Right kidney (tissue), 1 donor: ENCODE measurements around the gene PHIP.

Source experiments
- DNase-seq: peaks from one replicate; pipeline ENCODE4 v3.0.0-alpha.2; 2016

The PHIP gene

DNA sequence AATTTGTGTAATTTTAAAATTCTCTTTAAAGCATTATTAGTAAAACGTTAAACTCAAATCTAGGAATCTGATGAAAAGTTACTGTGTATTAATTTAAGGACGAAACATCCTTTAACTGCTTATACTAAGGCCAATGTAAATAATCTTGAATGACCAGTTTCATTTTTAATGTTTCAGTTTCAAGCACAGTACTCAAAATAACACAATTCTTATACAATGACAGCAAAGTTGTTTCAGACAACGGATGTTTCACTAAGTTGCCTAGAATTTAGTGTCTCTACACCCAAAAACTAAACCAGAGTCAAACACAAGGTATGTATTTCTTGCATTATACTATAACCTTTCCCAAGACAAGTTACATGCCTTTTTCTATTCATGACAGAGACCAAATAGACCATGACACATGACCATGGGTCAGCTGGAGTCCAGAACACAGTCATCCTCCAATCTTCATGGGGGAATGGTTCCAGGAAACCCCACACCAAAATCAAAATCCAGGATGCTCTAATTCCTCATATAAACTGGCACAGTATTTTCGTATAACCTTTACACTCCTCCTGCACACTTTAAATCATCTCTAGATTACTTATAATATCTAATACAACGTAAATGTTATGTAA lies 7.7 kb downstream of the PHIP start:
- DNase-seq: no peak

- DNase-seq: no peak
Observed at GRCh38 chr6:79066828-79067227, 11.2 kb downstream of the PHIP start.

DNA sequence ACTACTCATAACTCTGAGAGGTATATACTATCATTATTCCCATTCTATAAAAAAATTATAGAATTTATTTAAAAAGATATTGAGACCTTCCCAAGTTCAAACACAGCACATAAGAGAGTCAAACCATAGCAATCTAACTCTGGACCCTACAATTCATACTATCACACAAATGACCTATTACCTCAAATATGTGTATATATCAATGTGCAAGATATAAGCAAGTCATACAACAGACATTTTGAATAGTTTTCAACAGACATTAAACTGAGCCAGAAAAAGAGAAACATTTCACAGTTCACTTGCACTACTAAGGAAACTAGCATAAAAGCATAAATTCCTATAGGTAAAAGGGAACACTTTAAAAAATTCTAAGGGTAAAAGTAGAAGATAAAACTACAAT lies 11.7 kb downstream of the PHIP start:
- DNase-seq: no peak

DNA sequence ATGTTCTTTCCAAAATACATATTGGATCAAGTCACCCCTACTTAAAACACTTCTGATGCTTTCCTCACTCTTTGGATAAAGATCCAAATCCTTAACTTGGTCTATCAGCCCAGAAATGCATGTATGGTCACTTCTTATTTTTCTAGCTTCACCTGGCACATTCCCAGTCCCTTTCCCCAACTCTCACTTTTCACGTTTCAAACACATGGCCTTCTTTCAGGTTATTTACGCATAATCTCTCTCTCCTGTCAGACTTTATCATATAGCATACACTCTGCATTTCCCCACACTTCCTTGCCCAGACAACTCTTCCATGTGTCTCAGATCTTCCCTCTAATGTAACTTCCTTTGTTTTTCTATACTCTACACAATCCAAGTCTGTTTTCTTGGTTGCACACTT lies 12.8 kb downstream of the PHIP start:
- DNase-seq: no peak

DNA sequence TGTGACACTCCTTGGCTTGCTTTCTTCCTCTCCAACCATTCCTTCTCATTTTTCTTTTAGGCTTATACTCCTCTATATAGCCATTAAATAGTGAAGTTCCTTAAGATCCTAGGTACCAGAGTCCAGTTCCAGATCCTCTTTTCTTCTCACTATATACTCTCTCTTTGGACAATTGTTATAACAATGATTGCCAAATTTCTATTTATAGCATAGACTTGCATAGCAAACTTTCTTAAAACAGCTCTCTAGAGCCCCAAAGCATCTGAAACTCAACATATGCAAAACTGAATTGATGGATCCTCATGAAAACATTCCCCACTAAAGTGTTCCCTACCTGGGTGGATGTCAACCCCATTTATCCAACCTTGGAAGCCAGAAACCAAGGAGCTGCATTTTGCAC lies 13.4 kb downstream of the PHIP start:
- no peak for DNase-seq

- DNase-seq: no peak
Observed at GRCh38 chr6:79062708-79063107, 15.3 kb downstream of the PHIP start.

DNA sequence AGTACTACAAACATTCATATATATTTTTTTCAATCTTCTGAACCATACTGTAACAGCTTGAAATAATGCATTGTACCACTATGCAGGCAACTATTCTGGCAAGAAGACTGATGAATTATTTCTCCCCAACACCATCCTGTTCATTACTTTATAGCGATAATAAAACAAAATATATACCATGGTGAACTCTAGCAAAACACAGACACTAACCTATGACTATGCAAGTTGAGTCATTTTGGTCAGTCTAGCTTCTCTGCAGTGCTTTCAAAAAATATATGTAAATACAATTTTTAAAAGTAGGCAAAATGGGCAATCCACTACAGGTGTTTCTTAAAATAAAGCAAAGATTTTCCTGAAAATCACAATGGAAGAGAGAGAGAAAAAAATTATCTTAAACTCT lies 20.3 kb downstream of the PHIP start:
- no peak for DNase-seq

GRCh38 chr6:79056226-79056625 lies 21.8 kb downstream of the PHIP start:
- DNase-seq: no peak

DNA sequence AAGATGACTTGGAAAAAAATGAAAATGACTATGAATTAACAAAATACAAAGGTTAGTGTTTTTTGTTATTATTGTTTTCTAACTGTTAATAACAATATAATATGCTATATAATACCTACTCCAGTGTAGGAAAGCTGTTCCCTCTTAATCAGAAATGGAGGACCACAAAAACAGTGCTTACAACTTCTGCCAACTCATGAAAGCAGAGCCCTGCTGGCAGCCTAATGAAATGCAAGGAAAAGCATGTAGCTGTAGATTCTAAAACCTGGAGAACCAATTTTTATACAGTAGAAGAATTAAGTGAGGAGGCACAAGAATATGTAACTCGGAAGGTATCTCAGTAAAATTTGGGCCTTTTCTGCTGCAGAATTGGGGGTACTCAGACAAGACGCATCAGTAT lies 29.4 kb downstream of the PHIP start:
- DNase-seq: no peak

DNA sequence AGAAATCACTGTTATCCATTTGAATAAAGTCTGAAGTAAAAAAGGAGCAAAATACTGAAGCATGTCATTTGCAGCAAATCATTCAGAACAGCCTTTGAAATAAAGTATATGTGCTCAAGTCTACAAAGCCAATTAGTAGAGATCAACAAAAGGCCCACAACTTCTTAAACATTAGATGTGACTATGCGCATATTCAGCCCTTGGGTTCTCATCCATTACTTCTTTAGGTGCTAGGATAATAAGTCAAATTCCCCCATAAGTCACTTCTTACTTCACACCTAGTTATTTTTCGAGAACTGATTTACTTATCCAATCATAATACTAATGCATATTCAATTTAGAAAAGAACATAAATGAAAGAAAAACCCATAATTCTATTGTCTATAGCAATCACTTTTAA lies 31.0 kb downstream of the PHIP start:
- DNase-seq: no peak

- DNase-seq: no peak
Observed at GRCh38 chr6:79045966-79046365, 32.1 kb downstream of the PHIP start.

- no peak for DNase-seq
Observed at GRCh38 chr6:79042799-79043126, 35.3 kb downstream of the PHIP start.

DNA sequence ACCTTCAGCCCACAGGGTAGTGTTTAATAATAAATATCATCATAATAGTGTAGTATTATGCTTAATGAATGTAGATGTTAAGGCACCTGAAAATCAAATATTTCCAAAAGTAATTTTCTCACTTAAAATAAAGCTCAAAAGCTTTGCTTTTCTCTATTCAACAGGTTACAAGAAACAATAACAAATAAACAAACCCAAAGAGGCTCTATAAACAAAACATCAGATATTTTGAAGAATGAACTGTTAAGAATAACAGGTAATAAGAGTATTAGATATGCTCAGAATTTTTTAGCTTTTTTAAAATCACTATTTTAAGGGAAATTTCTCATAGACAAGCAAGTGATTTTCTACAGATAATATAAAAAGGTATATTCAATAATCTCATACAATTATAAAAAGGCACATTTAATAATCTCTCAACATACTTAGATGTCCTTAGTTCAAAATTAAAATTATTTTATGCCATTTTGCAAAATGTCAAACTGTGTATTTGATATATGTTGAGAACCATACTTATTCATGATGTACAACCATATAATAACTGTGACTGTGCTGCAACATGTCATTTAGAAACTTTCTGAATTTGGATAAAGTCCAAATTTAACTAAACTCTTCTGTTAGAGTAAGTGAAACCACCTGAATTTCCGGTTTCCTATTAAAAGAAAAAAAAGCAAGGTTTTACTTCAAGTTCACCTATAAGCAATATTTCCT lies 35.8 kb downstream of the PHIP start:
- DNase-seq: no peak

DNA sequence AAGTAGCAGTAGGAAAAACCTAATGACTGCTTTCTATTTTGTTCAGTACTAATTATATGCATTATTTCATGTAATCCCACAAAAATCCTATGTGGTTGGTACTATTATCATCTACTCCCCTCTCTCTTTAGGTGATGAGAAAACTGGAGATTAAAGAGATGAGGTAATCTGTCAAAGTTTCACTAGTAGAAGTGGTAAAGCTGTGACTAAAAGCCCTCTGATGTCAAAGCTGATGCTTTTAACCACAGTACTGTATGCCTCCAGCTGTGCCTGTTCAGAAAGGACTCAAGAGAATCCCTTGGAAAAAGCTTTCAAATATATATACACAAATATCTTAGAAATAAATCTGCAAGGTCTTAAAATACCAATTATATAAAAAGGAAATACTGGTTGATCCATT lies 38.0 kb downstream of the PHIP start:
- DNase-seq: no peak

- DNase-seq: no peak
Observed at GRCh38 chr6:79038061-79038460, 40.0 kb downstream of the PHIP start.

DNA sequence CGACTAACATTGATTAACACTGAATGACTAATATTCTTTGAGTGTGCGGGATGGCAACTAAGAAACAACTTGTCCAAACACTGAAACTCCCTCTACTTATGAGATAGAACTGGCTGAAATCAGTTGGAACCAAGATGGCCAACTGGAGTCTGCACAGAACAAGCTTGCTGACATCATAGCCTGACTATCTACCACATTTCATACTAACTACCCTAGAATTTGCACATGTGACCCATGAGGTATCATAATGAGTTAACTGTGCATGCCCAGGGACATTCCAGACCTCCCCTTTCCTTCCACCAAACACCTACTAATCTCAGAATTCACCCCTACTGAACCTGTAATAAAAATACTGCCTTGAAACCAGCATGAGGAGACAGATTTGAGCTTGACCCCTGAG lies 43.2 kb downstream of the PHIP start:
- DNase-seq: no peak

DNA sequence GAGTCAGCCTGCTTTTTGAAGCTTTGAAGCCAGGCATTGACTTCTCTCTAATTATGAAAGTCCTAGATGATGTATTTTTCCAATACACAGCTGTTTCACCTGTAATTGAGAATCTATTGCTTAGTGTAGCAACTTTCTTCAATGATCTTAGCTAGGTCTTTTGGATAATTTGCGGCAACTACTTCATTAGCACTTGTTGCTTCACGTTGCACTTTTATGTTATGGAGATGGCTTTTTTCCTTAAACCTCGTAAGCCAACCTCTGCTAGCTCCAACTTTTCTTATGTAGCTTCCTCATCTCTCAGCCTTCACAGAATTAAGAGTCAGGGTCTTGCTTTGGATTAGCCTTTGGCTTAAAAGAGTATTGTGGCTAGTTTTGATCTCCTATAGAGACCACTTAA lies 44.8 kb downstream of the PHIP start:
- no peak for DNase-seq

DNA sequence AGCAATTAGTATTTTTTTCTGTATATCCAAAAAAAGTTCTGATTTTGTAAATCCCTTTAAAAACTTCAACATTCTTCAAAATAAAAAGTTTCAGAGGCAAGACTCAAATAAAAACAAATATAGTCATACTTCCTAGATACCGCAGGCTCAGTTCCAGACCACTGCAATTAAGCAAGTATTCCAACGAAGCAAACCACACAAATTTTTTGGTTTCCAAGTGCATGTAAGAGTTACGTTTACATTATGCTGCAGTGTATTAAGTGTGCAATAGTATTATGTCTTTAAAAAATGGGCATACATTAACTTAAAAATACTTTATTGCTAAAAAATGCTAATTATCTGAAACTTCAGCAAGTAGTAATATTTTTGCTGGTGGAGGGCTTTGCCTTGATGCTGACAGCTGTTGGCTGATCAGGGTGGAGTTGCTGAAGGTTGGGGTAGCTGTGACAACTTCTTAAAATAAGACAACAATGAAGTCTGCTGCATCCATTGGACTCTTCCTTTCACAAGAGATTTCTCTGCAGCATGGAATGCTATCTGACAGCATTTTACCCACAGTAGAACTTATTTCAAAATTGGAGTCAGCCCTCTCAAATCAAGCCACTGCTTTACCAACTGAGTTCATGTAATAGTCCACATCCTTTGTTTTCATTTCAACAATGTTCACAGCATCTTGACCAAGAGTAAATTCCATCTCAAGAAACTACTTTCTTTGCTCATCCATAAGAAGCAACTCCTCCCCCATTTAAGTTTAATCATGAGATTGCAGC lies 46.0 kb downstream of the PHIP start:
- DNase-seq: no peak

- DNase-seq: no peak
Observed at GRCh38 chr6:79030511-79030910, 47.5 kb downstream of the PHIP start.

DNA sequence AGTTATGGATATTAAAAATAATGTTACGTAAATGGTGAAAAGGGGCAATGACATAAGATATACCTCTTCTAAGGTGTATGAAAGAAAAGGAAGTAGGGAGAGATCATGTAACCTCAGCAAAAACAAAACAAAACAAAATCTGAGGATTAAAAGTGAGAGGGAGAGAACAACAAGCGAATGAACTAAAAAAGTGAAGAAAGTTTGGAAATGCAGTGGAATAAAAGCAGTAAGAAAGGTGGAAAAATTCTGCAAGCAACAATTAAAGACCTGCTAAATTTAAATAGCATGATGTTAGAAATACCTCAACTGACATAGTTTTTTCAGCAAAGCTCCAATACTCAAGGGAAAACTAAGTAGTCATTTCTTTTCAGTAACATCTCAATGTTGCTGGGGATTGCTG lies 48.0 kb downstream of the PHIP start:
- DNase-seq: no peak

GRCh38 chr6:79028641-79029314 lies 49.3 kb downstream of the PHIP start:
- DNase-seq: no peak

- no peak for DNase-seq
Observed at GRCh38 chr6:79011940-79012339, 66.1 kb downstream of the PHIP start.

- no peak for DNase-seq
Observed at GRCh38 chr6:79010422-79010821, 67.6 kb downstream of the PHIP start.
